ENCODE measurements around the gene CUL2.

CUL2 gene

GRCh38 chr10:35004651-35005050 lies 85.5 kb downstream of the CUL2 start:
- Histone ChIP-seq H3K23ac (ENCODE audit: low read depth, low read length, poor library complexity) (no peak overlapping the region), H4K91ac (ENCODE audit: low read depth, low read length, poor library complexity) (no peak overlapping the region), H3K4me1 (ENCODE audit: control insufficient read depth in 2 of 2, insufficient read depth in 1 of 2, low read depth in 1 of 2, low read length in 2 of 2) (peaks cover 2 to 3% of the 10 kb centered on the region in 2 donors), H2BK120ac (ENCODE audit: low read depth, low read length) (no peak overlapping the region), H3K79me1 (ENCODE audit: low read depth, low read length) (no peaks in the 10 kb centered on the region), H3K27ac (replicated peaks; ENCODE audit: low read length) (no peak overlapping the region), H3K36me3 (replicated peaks in 1 of 2; ENCODE audit: control insufficient read depth in 2 of 2, insufficient read depth in 2 of 2, low read length in 2 of 2) (peaks cover 1 to 12% of the 10 kb centered on the region in 2 donors), H3K18ac (ENCODE audit: low read length) (no peak overlapping the region), H4K8ac (ENCODE audit: low read depth, low read length) (no peak overlapping the region), H3K4me2 (ENCODE audit: insufficient read depth, low read length, poor library complexity, severe bottlenecking) (no peak overlapping the region), H2BK12ac (ENCODE audit: low read length) (no peak overlapping the region), H3K9ac (ENCODE audit: low read depth, low read length, poor library complexity) (no peak overlapping the region), H3K4ac (ENCODE audit: low read length) (no peak overlapping the region), H2AFZ (ENCODE audit: low read length) (no peak overlapping the region), H3K14ac (ENCODE audit: low read length) (no peak overlapping the region), H3K4me3 (ENCODE audit: low read length in 2 of 2) (no peak overlapping the region), H2AK5ac (ENCODE audit: low read depth, low read length) (no peak overlapping the region), H2BK15ac (ENCODE audit: low read length) (no peak overlapping the region), H2BK5ac (ENCODE audit: low read length) (no peak overlapping the region), H3K27me3 (ENCODE audit: control insufficient read depth in 3 of 3, insufficient read depth in 3 of 3, low read depth in 1 of 3, low read length in 3 of 3) (no peaks in the 10 kb centered on the region), H3K9me3 (replicated peaks in 1 of 2; ENCODE audit: control insufficient read depth in 2 of 2, insufficient read depth in 1 of 2, low read depth in 1 of 2, low read length in 2 of 2) (no peaks in the 10 kb centered on the region)
- WGBS, 2 donors (ENCODE audit: extremely low coverage in 2 of 2, insufficient read length in 2 of 2, insufficient replicate concordance in 1 of 2) = no CpG with 5 or more reads among the region's 3 CpGs
- no peak for DNase-seq (ENCODE audit: low spot score)

GRCh38 chr10:35003906-35004305 lies 86.2 kb downstream of the CUL2 start:
- no peak for DNase-seq (ENCODE audit: low spot score)
- H3K14ac ChIP-seq (ENCODE audit: low read length) = no peak overlapping the region
- H2BK15ac ChIP-seq (ENCODE audit: low read length) = no peak overlapping the region
- H3K4me1 ChIP-seq (ENCODE audit: control insufficient read depth in 2 of 2, insufficient read depth in 1 of 2, low read depth in 1 of 2, low read length in 2 of 2) = peaks cover 2 to 6% of the 10 kb centered on the region in 2 donors
- H2BK120ac ChIP-seq (ENCODE audit: low read depth, low read length) = no peak overlapping the region
- H3K9me3 ChIP-seq (replicated peaks in 1 of 2; ENCODE audit: control insufficient read depth in 2 of 2, insufficient read depth in 1 of 2, low read depth in 1 of 2, low read length in 2 of 2) = no peaks in the 10 kb centered on the region
- no peak overlapping the region for H2BK12ac ChIP-seq (ENCODE audit: low read length)
- no peak overlapping the region for H2AK5ac ChIP-seq (ENCODE audit: low read depth, low read length)
- no peak overlapping the region for H3K4ac ChIP-seq (ENCODE audit: low read length)
- no peaks in the 10 kb centered on the region for H3K27me3 ChIP-seq (ENCODE audit: control insufficient read depth in 3 of 3, insufficient read depth in 3 of 3, low read depth in 1 of 3, low read length in 3 of 3)
- H4K8ac ChIP-seq (ENCODE audit: low read depth, low read length) = no peak overlapping the region
- H3K9ac ChIP-seq (ENCODE audit: low read depth, low read length, poor library complexity) = no peak overlapping the region
- H3K36me3 ChIP-seq (replicated peaks in 1 of 2; ENCODE audit: control insufficient read depth in 2 of 2, insufficient read depth in 2 of 2, low read length in 2 of 2) = peaks cover 1 to 6% of the 10 kb centered on the region in 2 donors
- H2BK5ac ChIP-seq (ENCODE audit: low read length) = no peak overlapping the region
- no peak overlapping the region for H2AFZ ChIP-seq (ENCODE audit: low read length)
- no peak overlapping the region for H3K4me3 ChIP-seq (ENCODE audit: low read length in 2 of 2)
- H3K27ac ChIP-seq (replicated peaks; ENCODE audit: low read length) = no peak overlapping the region
- no peaks in the 10 kb centered on the region for H3K79me1 ChIP-seq (ENCODE audit: low read depth, low read length)
- no peak overlapping the region for H3K4me2 ChIP-seq (ENCODE audit: insufficient read depth, low read length, poor library complexity, severe bottlenecking)
- no CpG with 5 or more reads among the region's 4 CpGs for WGBS, 2 donors (ENCODE audit: extremely low coverage in 2 of 2, insufficient read length in 2 of 2, insufficient replicate concordance in 1 of 2)
- H4K91ac ChIP-seq (ENCODE audit: low read depth, low read length, poor library complexity) = no peak overlapping the region
- H3K18ac ChIP-seq (ENCODE audit: low read length) = no peak overlapping the region
- H3K23ac ChIP-seq (ENCODE audit: low read depth, low read length, poor library complexity) = no peak overlapping the region

- Histone ChIP-seq H4K91ac (ENCODE audit: low read depth, low read length, poor library complexity) (no peak overlapping the region), H3K9me3 (replicated peaks in 1 of 2; ENCODE audit: control insufficient read depth in 2 of 2, insufficient read depth in 1 of 2, low read depth in 1 of 2, low read length in 2 of 2) (no peaks in the 10 kb centered on the region), H3K4me2 (ENCODE audit: insufficient read depth, low read length, poor library complexity, severe bottlenecking) (no peak overlapping the region), H2BK15ac (ENCODE audit: low read length) (no peak overlapping the region), H2BK5ac (ENCODE audit: low read length) (no peak overlapping the region), H3K18ac (ENCODE audit: low read length) (no peak overlapping the region), H3K23ac (ENCODE audit: low read depth, low read length, poor library complexity) (no peak overlapping the region), H3K79me1 (ENCODE audit: low read depth, low read length) (no peaks in the 10 kb centered on the region), H2BK120ac (ENCODE audit: low read depth, low read length) (no peak overlapping the region), H3K27me3 (ENCODE audit: control insufficient read depth in 3 of 3, insufficient read depth in 3 of 3, low read depth in 1 of 3, low read length in 3 of 3) (no peaks in the 10 kb centered on the region), H2AK5ac (ENCODE audit: low read depth, low read length) (no peak overlapping the region), H4K8ac (ENCODE audit: low read depth, low read length) (no peak overlapping the region), H3K27ac (replicated peaks; ENCODE audit: low read length) (no peak overlapping the region), H3K36me3 (replicated peaks in 1 of 2; ENCODE audit: control insufficient read depth in 2 of 2, insufficient read depth in 2 of 2, low read length in 2 of 2) (peaks cover 0 to 1% of the 10 kb centered on the region in 2 donors), H2BK12ac (ENCODE audit: low read length) (no peak overlapping the region), H2AFZ (ENCODE audit: low read length) (no peak overlapping the region), H3K14ac (ENCODE audit: low read length) (no peak overlapping the region), H3K4me1 (ENCODE audit: control insufficient read depth in 2 of 2, insufficient read depth in 1 of 2, low read depth in 1 of 2, low read length in 2 of 2) (peaks cover 3 to 6% of the 10 kb centered on the region in 2 donors), H3K9ac (ENCODE audit: low read depth, low read length, poor library complexity) (no peak overlapping the region), H3K4me3 (ENCODE audit: low read length in 2 of 2) (no peak overlapping the region), H3K4ac (ENCODE audit: low read length) (no peak overlapping the region)
- DNase-seq (ENCODE audit: low spot score) = no peak
- no CpG with 5 or more reads among the region's 4 CpGs for WGBS, 2 donors (ENCODE audit: extremely low coverage in 2 of 2, insufficient read length in 2 of 2, insufficient replicate concordance in 1 of 2)
These were observed 89.2 kb downstream of the CUL2 start for GRCh38 chr10:35000936-35001335.

- Histone ChIP-seq H3K18ac (ENCODE audit: low read length) (no peak overlapping the region), H4K8ac (ENCODE audit: low read depth, low read length) (no peak overlapping the region), H3K14ac (ENCODE audit: low read length) (no peak overlapping the region), H3K4ac (ENCODE audit: low read length) (no peak overlapping the region), H2BK5ac (ENCODE audit: low read length) (no peak overlapping the region), H3K27ac (replicated peaks; ENCODE audit: low read length) (no peak overlapping the region), H3K9ac (ENCODE audit: low read depth, low read length, poor library complexity) (no peak overlapping the region), H2BK15ac (ENCODE audit: low read length) (no peak overlapping the region), H3K9me3 (replicated peaks in 1 of 2; ENCODE audit: control insufficient read depth in 2 of 2, insufficient read depth in 1 of 2, low read depth in 1 of 2, low read length in 2 of 2) (no peaks in the 10 kb centered on the region), H3K23ac (ENCODE audit: low read depth, low read length, poor library complexity) (no peak overlapping the region), H2AK5ac (ENCODE audit: low read depth, low read length) (no peak overlapping the region), H3K27me3 (ENCODE audit: control insufficient read depth in 3 of 3, insufficient read depth in 3 of 3, low read depth in 1 of 3, low read length in 3 of 3) (no peaks in the 10 kb centered on the region), H4K91ac (ENCODE audit: low read depth, low read length, poor library complexity) (no peak overlapping the region), H3K36me3 (replicated peaks in 1 of 2; ENCODE audit: control insufficient read depth in 2 of 2, insufficient read depth in 2 of 2, low read length in 2 of 2) (no peaks in the 10 kb centered on the region), H3K4me1 (ENCODE audit: control insufficient read depth in 2 of 2, insufficient read depth in 1 of 2, low read depth in 1 of 2, low read length in 2 of 2) (peaks cover 10 to 15% of the 10 kb centered on the region in 2 donors), H2AFZ (ENCODE audit: low read length) (no peak overlapping the region), H3K79me1 (ENCODE audit: low read depth, low read length) (no peaks in the 10 kb centered on the region), H3K4me2 (ENCODE audit: insufficient read depth, low read length, poor library complexity, severe bottlenecking) (no peak overlapping the region), H3K4me3 (ENCODE audit: low read length in 2 of 2) (no peak overlapping the region), H2BK12ac (ENCODE audit: low read length) (no peak overlapping the region), H2BK120ac (ENCODE audit: low read depth, low read length) (no peak overlapping the region)
- no CpG with 5 or more reads among the region's 5 CpGs for WGBS, 2 donors (ENCODE audit: extremely low coverage in 2 of 2, insufficient read length in 2 of 2, insufficient replicate concordance in 1 of 2)
- DNase-seq (ENCODE audit: low spot score) = no peak
These were observed 90.6 kb downstream of the CUL2 start for GRCh38 chr10:34999532-34999931.

Measured in neuronal stem cell (in vitro differentiated cells).